HG03025 (cell line): ENCODE data around the gene HIPK3.

Source experiments
- ATAC-seq: cut with Tn5 transposase; IDR thresholded peaks from one replicate; pipeline ENCODE4 v1.9.1; 2021; ENCODE audit warnings: mild to moderate bottlenecking, moderate library complexity; ENCODE audit not compliant: unreplicated experiment, low FRiP score

The HIPK3 gene

GRCh38 chr11:33387581-33387980 is 130.4 kb downstream of the HIPK3 start:
- no peak for ATAC-seq

GRCh38 chr11:33387996-33388395 is 130.8 kb downstream of the HIPK3 start:
- ATAC-seq: no peak

GRCh38 chr11:33388793-33389525 is 131.8 kb downstream of the HIPK3 start:
- ATAC-seq: no peak

- ATAC-seq: peak; percentile 65
These were observed 132.5 kb downstream of the HIPK3 start for GRCh38 chr11:33389635-33390034.

- no peak for ATAC-seq
These were observed 134.0 kb downstream of the HIPK3 start for GRCh38 chr11:33390944-33391892.

- no peak for ATAC-seq
These were observed 134.7 kb downstream of the HIPK3 start for GRCh38 chr11:33391893-33392251.

- no peak for ATAC-seq
These were observed 137.4 kb downstream of the HIPK3 start for GRCh38 chr11:33394431-33395109.

- no peak for ATAC-seq
These were observed 139.2 kb downstream of the HIPK3 start for GRCh38 chr11:33396361-33396760.

GRCh38 chr11:33399421-33399820 is 142.2 kb downstream of the HIPK3 start:
- ATAC-seq: no peak

GRCh38 chr11:33402066-33402465 is 144.9 kb downstream of the HIPK3 start:
- no peak for ATAC-seq

- no peak for ATAC-seq
These were observed 146.2 kb downstream of the HIPK3 start for GRCh38 chr11:33403344-33403743.

GRCh38 chr11:33405834-33406602 is 148.8 kb downstream of the HIPK3 start:
- no peak for ATAC-seq
